Activated gamma-delta T cell (primary cell): ENCODE results near the gene A3GALT2.

Experiments
- DNase-seq: peaks from one replicate; lab custom pipeline; 2025; lab: John Stamatoyannopoulos, UW

The A3GALT2 gene

GRCh38 chr1:33350611-33351280, 29.8 kb upstream of the A3GALT2 start:
- DNase-seq, result no peak

- peak; percentile 72 for DNase-seq
Observed at GRCh38 chr1:33349778-33350610, 29.1 kb upstream of the A3GALT2 start.

- peak; percentile 48 for DNase-seq
Observed at GRCh38 chr1:33349081-33349759, 28.3 kb upstream of the A3GALT2 start.

GRCh38 chr1:33348676-33349080, 27.8 kb upstream of the A3GALT2 start:
- DNase-seq, result no peak

GRCh38 chr1:33348194-33348593, 27.3 kb upstream of the A3GALT2 start:
- DNase-seq, result no peak

GRCh38 chr1:33347650-33347992, 26.7 kb upstream of the A3GALT2 start:
- no peak for DNase-seq

GRCh38 chr1:33346927-33347649, 26.2 kb upstream of the A3GALT2 start:
- no peak for DNase-seq

- DNase-seq, result no peak
Observed at GRCh38 chr1:33346533-33346926, 25.6 kb upstream of the A3GALT2 start.

GRCh38 chr1:33344896-33345560, 24.1 kb upstream of the A3GALT2 start:
- no peak for DNase-seq

- DNase-seq, result no peak
Observed at GRCh38 chr1:33343539-33343938, 22.6 kb upstream of the A3GALT2 start.

GRCh38 chr1:33342041-33342723, 21.3 kb upstream of the A3GALT2 start:
- DNase-seq, result no peak

- DNase-seq, result no peak
Observed at GRCh38 chr1:33341190-33341589, 20.3 kb upstream of the A3GALT2 start.

GRCh38 chr1:33339413-33339812, 18.5 kb upstream of the A3GALT2 start:
- no peak for DNase-seq

- no peak for DNase-seq
Observed at GRCh38 chr1:33338440-33339211, 17.7 kb upstream of the A3GALT2 start.

- no peak for DNase-seq
Observed at GRCh38 chr1:33338048-33338439, 17.1 kb upstream of the A3GALT2 start.

GRCh38 chr1:33337441-33337840, 16.5 kb upstream of the A3GALT2 start:
- no peak for DNase-seq

- no peak for DNase-seq
Observed at GRCh38 chr1:33336580-33336979, 15.7 kb upstream of the A3GALT2 start.

GRCh38 chr1:33335020-33335419, 14.1 kb upstream of the A3GALT2 start:
- DNase-seq, result no peak

GRCh38 chr1:33334081-33334552, 13.2 kb upstream of the A3GALT2 start:
- DNase-seq, result no peak

- no peak for DNase-seq
Observed at GRCh38 chr1:33332881-33333280, 12.0 kb upstream of the A3GALT2 start.
